ENCODE results near the gene ALKBH7. TPM values are rescaled to one million over a fixed set of nuclear protein-coding genes. Genes with fewer than 3 reads are reported as not detected.

Gene ALKBH7
- total and polyA plus RNA-seq, 2 donors (not counting 1 experiment from before 2014, with no cell fraction given), result 9.5 to 28.9 TPM

DNA sequence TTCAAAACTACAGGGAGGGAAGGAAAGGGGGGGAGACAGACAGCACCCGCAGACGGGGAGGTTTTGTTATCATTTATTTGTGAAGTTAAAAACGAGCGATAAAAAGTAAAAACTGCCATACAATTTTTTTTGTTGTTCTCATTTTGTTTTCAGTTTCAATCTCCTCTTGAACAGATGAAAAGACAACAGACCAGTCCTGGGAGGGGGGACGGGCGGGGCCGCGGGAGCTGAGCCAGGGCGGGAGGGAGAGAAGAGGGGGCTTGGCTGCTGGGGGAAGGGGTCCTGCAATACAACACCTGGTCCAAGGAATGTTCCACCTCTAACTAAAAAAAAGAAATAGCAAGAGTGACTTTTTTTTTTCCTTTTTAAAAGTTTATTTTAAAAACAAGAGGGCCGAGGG is 40.7 kb downstream of the ALKBH7 start:
- Histone ChIP-seq H3K36me3 (ENCODE audit: control insufficient read depth, insufficient read depth, low read length) (peaks cover 28% of the 10 kb centered on the region), H2AFZ (ENCODE audit: low read length) (no peak overlapping the region), H3K4me1 (ENCODE audit: control insufficient read depth, extremely low read depth, insufficient read depth, low read length) (no peaks in the 10 kb centered on the region), H3K4me2 (ENCODE audit: extremely low read depth, insufficient read depth, low read length) (no peak overlapping the region), H3K4me3 (replicated peaks in 1 of 4; ENCODE audit: control extremely low read depth in 1 of 4, insufficient read depth in 1 of 4, low read depth in 3 of 4, low read length in 4 of 4) (no peak overlapping the region), H3K9ac (ENCODE audit: insufficient read depth, low read length) (no peak overlapping the region), H3K79me2 (ENCODE audit: control insufficient read depth, insufficient read depth, low read length) (peaks cover 3% of the 10 kb centered on the region), H3K27me3 (ENCODE audit: control insufficient read depth, insufficient read depth, low read length) (no peaks in the 10 kb centered on the region), H4K20me1 (ENCODE audit: control insufficient read depth, extremely low read depth, insufficient read depth, low read length) (no peaks in the 10 kb centered on the region), H3K27ac (ENCODE audit: insufficient read depth, low read length) (no peak overlapping the region), H3K9me3 (ENCODE audit: control insufficient read depth, insufficient read depth, low read depth, low read length) (no peaks in the 10 kb centered on the region)
- DNase-seq (ENCODE audit: low read depth in 2 of 2), result no peak
- no peak for TF ChIP-seq EZH2 (IDR thresholded peaks at IDR 0.05; ENCODE audit: low read length, missing control alignments)
- TF ChIP-seq, protein P1, sequence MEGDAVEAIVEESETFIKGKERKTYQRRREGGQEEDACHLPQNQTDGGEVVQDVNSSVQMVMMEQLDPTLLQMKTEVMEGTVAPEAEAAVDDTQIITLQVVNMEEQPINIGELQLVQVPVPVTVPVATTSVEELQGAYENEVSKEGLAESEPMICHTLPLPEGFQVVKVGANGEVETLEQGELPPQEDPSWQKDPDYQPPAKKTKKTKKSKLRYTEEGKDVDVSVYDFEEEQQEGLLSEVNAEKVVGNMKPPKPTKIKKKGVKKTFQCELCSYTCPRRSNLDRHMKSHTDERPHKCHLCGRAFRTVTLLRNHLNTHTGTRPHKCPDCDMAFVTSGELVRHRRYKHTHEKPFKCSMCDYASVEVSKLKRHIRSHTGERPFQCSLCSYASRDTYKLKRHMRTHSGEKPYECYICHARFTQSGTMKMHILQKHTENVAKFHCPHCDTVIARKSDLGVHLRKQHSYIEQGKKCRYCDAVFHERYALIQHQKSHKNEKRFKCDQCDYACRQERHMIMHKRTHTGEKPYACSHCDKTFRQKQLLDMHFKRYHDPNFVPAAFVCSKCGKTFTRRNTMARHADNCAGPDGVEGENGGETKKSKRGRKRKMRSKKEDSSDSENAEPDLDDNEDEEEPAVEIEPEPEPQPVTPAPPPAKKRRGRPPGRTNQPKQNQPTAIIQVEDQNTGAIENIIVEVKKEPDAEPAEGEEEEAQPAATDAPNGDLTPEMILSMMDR (conservative IDR thresholded peaks at IDR 0.05 in 1 of 2, IDR thresholded peaks at IDR 0.05 in 1 of 2; ENCODE audit: low read depth in 1 of 2, low read length in 2 of 2), result no peak

DNA sequence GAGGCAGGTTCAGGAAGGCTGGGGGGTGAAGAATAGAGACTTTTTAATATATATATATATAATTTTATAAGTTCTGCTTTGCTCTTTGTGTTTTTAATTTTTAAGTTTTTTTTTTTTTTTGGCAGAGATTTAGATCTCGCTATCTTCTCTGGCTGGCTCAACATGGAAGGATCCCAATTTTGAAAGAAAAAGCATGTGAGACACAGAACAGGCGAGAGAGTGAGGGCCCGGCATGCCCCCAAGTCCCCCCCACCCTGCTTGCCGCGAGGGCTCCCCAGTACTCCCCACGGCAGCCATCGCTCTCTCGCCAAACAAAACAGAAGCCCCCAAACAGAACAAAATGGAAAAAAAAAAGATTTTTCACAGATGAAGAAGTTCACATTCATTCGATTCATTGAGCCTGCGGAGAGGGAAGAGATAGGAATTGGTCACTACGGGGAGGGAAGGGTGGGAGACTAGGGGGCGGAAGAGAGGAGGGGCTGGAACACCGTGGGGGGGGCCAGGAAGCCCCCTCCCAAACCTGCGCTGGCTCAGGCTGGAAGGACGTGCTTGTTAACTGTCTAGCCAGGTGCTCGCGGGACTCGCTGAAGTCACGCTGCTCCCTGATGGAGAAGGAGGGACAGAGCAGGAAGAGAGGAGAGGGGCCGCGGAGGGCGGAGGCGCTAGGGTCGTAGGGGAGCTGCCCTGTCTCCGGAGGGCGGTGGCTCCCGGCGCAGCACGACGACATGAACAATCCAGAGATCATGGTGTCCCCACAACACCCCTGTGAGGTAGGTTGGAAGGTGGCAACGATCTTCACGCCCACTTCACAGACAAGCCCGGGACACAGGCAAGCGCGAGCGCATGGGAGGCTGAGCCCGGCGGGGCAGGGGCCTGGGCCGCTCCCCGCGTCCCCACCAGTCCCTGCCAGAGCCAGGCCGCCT is 41.4 kb downstream of the ALKBH7 start:
- peaks cover 32% of the 10 kb centered on the region for H3K36me3 ChIP-seq (ENCODE audit: control insufficient read depth, insufficient read depth, low read length)
- H3K27me3 ChIP-seq (ENCODE audit: control insufficient read depth, insufficient read depth, low read length), result no peaks in the 10 kb centered on the region
- H3K9ac ChIP-seq (ENCODE audit: insufficient read depth, low read length), result no peak overlapping the region
- H4K20me1 ChIP-seq (ENCODE audit: control insufficient read depth, extremely low read depth, insufficient read depth, low read length), result no peaks in the 10 kb centered on the region
- peaks cover 4% of the 10 kb centered on the region for H3K79me2 ChIP-seq (ENCODE audit: control insufficient read depth, insufficient read depth, low read length)
- H3K4me2 ChIP-seq (ENCODE audit: extremely low read depth, insufficient read depth, low read length), result no peak overlapping the region
- no peaks in the 10 kb centered on the region for H3K9me3 ChIP-seq (ENCODE audit: control insufficient read depth, insufficient read depth, low read depth, low read length)
- no peak overlapping the region for H3K27ac ChIP-seq (ENCODE audit: insufficient read depth, low read length)
- DNase-seq (ENCODE audit: low read depth in 2 of 2), result no peak
- H2AFZ ChIP-seq (ENCODE audit: low read length), result no peak overlapping the region
- no peaks in the 10 kb centered on the region for H3K4me1 ChIP-seq (ENCODE audit: control insufficient read depth, extremely low read depth, insufficient read depth, low read length)
- no peak overlapping the region for H3K4me3 ChIP-seq (replicated peaks in 1 of 4; ENCODE audit: control extremely low read depth in 1 of 4, insufficient read depth in 1 of 4, low read depth in 3 of 4, low read length in 4 of 4)
- TF ChIP-seq EZH2 (IDR thresholded peaks at IDR 0.05; ENCODE audit: low read length, missing control alignments), result no peak
- TF ChIP-seq, protein P1 (conservative IDR thresholded peaks at IDR 0.05 in 1 of 2, IDR thresholded peaks at IDR 0.05 in 1 of 2; ENCODE audit: low read depth in 1 of 2, low read length in 2 of 2), result no peak

DNA sequence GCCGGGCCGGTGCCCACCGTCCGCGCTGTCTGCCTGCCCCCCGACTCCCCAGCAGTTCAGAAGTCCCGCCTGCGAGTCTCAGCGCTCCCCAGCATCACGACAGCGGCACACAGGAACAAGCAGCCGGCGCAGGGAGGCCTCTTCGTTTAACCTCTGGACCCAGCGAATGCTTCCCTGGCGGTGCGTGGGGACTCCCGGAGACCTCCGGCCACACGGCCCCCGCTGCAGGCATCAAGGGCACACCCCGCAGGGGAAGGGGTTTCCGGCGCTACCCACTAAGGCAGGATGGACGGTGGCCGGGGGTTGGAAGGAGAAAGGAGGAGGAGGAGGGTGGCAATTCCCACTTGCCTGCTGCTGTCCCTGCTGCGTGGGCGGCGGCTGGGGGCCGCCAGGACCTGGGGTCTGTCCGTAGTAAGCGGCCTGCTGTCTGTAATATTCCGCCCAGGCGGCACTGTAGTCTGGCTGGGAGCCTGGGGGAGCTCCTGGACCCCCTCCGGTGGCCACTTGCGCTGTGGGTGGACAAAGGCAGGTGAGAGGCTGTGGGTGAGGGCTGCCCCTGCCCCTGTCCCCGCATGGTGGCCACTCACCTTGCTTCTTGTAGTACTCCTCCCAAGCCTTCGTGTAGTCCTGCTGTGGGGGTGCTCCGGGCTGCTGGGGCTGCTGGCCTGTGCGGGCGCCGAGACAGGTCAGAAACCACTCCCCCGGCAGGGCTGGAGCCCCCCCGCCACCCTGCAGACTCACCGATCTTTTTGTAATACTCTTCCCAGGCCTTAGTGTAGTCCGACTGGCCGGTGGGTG is 42.4 kb downstream of the ALKBH7 start:
- TF ChIP-seq EZH2 (IDR thresholded peaks at IDR 0.05; ENCODE audit: low read length, missing control alignments), result no peak
- TF ChIP-seq, protein P1 (conservative IDR thresholded peaks at IDR 0.05 in 1 of 2, IDR thresholded peaks at IDR 0.05 in 1 of 2; ENCODE audit: low read depth in 1 of 2, low read length in 2 of 2), result no peak
- no peak overlapping the region for H3K4me3 ChIP-seq (replicated peaks in 1 of 4; ENCODE audit: control extremely low read depth in 1 of 4, insufficient read depth in 1 of 4, low read depth in 3 of 4, low read length in 4 of 4)
- H3K4me1 ChIP-seq (ENCODE audit: control insufficient read depth, extremely low read depth, insufficient read depth, low read length), result no peaks in the 10 kb centered on the region
- H4K20me1 ChIP-seq (ENCODE audit: control insufficient read depth, extremely low read depth, insufficient read depth, low read length), result no peaks in the 10 kb centered on the region
- no peak for DNase-seq (ENCODE audit: low read depth in 2 of 2)
- peaks cover 38% of the 10 kb centered on the region for H3K36me3 ChIP-seq (ENCODE audit: control insufficient read depth, insufficient read depth, low read length)
- H3K27me3 ChIP-seq (ENCODE audit: control insufficient read depth, insufficient read depth, low read length), result no peaks in the 10 kb centered on the region
- H3K9me3 ChIP-seq (ENCODE audit: control insufficient read depth, insufficient read depth, low read depth, low read length), result no peaks in the 10 kb centered on the region
- no peak overlapping the region for H2AFZ ChIP-seq (ENCODE audit: low read length)
- no peak overlapping the region for H3K4me2 ChIP-seq (ENCODE audit: extremely low read depth, insufficient read depth, low read length)
- no peak overlapping the region for H3K9ac ChIP-seq (ENCODE audit: insufficient read depth, low read length)
- peaks cover 13% of the 10 kb centered on the region for H3K79me2 ChIP-seq (ENCODE audit: control insufficient read depth, insufficient read depth, low read length)
- no peak overlapping the region for H3K27ac ChIP-seq (ENCODE audit: insufficient read depth, low read length)
